Epithelial cell of prostate (primary cell): ENCODE data around the gene PCNX3.

ENCODE experiments used
- DNase-seq: peaks from one replicate; pipeline ENCODE4 v3.0.0-alpha.2; 2011; ENCODE audit warnings: low read depth, low spot score
- H3K27ac ChIP-seq: fragments of 450-650 bp; 2 replicates; pipeline ENCODE4 v1.5.1; 2017; ENCODE audit warnings: mild to moderate bottlenecking

The PCNX3 gene

DNA sequence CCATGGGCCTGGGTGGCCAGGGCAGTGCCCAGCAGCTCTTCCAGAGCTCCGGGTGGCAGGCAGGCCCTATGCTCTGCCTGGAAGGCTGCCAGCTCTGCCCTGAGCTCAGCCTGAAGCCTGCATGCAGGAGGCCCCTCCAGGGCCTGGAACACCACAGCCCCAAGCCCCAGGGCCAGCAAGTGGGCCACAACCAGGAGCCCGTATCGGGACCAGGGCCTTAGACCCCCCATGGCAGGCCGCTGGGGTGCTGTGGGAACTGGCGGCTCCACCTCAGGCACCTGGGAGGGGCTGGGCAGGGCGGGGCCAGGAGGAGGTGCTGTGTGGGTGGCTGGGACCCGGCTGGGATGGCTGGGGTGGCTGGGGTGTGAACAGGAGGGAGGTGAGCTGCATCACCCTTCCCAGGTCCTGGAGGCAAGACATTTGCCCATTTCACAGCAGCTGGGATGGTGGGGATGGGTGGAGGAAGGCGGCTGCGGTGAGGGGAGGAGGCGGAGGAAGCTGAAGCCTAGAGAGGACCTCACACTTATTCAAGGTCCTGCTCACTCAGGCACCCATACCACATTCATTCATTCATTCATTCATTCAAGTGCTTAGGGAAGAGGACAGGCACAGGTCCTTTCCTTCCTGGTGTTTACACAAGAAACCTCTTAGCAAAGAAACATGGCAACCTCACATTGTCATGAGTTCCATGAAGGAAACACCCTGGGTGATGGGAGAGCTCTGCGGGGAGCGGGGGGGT is 19.9 kb upstream of the PCNX3 start, which contains the start of gene KCNK7:
TSS of gene KCNK7 (minus strand) at position 258 of the 739 bp plus-strand sequence. CDS start at position 230, 28 bp downstream.
- no peak within 1 kb of the TSS for H3K27ac ChIP-seq

GRCh38 chr11:65596520-65596919 is 19.1 kb upstream of the PCNX3 start:
- DNase-seq: no peak
- H3K27ac ChIP-seq: no peak overlapping the region

More for the DNA sequence above, 19.9 kb upstream of the PCNX3 start, which contains the start of gene KCNK7:
- no peak for DNase-seq

GRCh38 chr11:65598258-65598699 is 17.3 kb upstream of the PCNX3 start:
- no peak overlapping the region for H3K27ac ChIP-seq
- DNase-seq: no peak

DNA sequence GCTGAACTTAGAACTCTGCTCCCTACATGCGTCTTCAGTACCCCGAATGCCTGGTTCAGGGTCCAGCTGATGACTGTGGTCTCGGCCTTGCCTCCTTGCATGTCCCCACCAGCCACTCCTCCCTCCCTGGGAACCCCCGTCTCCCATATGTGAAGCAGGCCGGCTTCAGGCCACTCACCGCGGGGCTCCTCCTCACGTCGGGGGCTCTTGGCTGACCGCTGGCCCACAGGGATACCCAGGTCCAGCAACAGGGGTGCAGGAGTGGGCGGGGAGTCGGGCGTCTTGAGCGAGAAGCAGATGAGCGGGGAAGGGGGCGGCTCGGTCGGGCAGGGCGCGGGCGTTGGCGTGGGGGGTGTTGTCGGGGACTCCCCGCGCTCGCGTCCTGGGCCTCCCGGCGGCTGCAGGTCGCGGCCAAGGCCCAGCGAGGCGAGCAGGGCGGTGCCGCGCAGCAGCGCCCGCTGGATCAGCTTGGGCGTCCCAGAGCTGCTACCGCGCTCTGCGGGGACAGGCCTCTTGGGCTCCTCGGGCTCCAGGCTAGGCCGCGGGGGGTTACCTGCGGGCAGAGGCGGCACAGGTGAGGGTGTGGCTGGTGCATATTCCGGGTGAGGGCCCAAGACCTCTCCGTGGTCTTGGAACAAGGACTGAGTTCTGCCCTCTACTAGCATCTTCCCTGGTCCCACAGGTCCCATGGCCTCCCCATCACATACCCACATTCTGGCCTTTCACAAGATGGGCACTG is 16.2 kb upstream of the PCNX3 start:
- H3K27ac ChIP-seq: no peak overlapping the region
- no peak for DNase-seq

DNA sequence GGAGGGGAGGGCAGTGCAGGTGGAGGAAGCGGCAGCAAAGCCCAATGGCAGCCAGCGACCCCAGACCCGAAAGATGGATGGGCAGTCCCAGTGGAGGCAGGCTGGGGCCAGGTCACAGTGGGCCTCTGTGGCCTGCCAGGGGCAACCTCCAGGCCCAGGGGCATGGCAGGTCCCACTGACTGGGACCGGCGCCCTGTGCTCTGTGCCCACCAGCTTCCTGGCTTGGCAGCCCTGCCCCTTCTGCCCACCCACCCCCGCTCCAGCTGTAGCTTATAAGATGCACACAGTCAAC is 15.7 kb upstream of the PCNX3 start:
- DNase-seq: no peak
- no peak overlapping the region for H3K27ac ChIP-seq

GRCh38 chr11:65604258-65604657 is 11.3 kb upstream of the PCNX3 start:
- H3K27ac ChIP-seq: no peak overlapping the region
- no peak for DNase-seq

GRCh38 chr11:65606876-65607613 is 8.5 kb upstream of the PCNX3 start:
- H3K27ac ChIP-seq: no peak overlapping the region
- DNase-seq: no peak

GRCh38 chr11:65607614-65608426 is 7.8 kb upstream of the PCNX3 start:
- no peak overlapping the region for H3K27ac ChIP-seq
- DNase-seq: no peak

- no peak for DNase-seq
- no peak overlapping the region for H3K27ac ChIP-seq
These were observed 6.3 kb upstream of the PCNX3 start for GRCh38 chr11:65609229-65609628.

DNA sequence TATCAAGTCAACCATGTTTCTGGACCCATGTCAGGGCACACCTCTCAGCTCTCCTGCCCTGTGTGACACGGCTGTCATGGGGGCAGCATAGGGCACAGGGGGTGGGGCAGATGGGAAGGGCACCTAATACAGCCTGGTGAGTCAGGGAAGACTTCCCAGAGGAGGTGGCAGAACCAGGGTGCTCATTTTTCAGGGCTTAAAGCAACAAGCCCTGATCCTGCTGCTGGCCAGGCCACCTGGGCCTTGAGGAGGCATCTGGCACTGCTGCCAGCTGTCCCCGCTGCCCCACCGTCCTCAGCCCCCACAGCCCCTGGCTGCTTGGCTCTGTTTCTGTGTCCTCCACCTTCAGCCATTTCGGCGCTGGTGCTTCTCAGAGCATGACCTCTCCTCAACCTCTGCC is 5.9 kb upstream of the PCNX3 start:
- H3K27ac ChIP-seq: no peak overlapping the region
- no peak for DNase-seq

- no peak overlapping the region for H3K27ac ChIP-seq
- no peak for DNase-seq
These were observed 5.2 kb upstream of the PCNX3 start for GRCh38 chr11:65610404-65610803.

DNA sequence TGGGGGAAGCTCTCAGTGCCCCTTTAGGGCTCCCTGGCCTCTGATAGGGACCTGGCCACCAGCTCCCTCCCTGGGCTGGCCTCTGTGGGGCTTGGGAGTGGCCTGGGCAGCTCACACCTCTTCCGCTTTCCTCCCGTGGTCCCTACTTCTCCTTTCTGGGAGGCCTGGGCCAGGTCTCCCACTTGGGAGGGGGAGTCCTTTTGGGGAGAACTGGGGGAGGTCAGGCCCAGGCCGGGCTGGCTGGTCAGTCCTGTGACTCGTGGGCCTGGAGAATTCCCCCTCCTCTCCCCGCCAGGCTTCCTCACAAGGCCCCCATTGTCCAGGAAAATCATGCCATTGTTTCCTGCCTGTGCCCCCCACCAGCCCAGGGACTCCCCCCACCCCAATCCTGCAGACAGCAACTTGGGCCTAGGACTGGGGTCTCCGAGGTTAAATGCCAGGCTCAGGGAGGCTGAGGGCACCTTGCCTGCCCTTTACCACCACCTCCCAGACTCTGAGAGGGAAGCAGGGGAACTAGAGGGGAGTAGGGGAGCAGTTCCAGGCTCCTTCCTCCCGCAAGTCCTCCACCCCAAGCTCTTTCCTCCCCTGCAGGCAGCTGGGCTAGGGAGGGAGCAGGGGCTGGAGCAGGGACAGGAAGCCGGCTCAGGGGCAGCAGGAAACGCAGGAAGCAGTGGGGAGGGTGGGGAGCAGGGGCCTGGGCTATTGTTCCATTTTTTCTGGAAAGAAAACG is 4.4 kb upstream of the PCNX3 start:
- no peak for DNase-seq
- no peak overlapping the region for H3K27ac ChIP-seq

DNA sequence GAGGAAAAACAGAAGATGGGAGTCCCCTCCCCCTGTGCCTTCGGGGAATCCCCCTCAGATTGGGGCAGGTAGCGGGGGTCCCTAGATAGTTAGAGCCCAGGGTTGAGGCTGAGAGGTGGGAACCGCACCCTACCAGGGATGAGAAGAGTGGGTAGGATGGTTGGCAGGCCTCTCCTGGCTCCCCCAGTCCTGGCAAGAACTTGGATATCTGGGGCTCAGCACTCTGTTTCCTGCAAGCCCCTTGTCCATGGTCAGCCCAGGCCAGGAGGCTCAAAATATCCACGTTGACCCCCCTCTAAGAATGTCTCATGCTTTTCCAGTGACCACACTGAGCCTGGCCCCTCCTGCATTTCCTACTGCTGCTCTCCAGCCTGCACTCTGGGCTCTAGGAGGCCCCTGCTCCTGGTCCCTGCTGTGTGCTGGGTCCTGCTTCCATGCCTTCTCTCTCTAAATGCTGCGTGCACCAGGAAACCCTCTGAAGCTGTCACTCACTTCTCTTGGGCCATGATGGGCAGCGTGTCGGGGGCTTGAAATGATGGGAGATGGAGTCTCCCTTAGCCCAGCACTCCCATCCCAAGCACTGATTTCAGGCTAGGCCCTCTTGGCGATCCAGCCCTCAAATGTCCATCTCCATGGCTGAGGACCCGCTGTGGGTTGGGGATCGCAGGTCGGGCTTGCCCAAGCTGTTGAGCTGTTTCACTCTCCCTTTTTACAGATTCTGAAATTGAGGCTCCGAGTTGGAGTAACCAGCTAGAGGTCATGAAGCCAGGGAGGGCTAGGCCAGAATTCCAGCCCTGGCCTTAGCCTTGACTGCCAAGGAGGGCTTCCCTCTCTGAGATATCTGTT is 3.6 kb upstream of the PCNX3 start:
- DNase-seq: no peak
- no peak overlapping the region for H3K27ac ChIP-seq

- no peak for DNase-seq
- H3K27ac ChIP-seq: no peak overlapping the region
These were observed 2.9 kb upstream of the PCNX3 start for GRCh38 chr11:65612691-65613090.

GRCh38 chr11:65613091-65613928 is 2.3 kb upstream of the PCNX3 start:
- no peak for DNase-seq

GRCh38 chr11:65615950-65616574 is 486 bp downstream of the PCNX3 start:
- DNase-seq: no peak

More at GRCh38 chr11:65613091-65613928, 2.3 kb upstream of the PCNX3 start:
- H3K27ac ChIP-seq: peak overlapping the region; percentile 93

GRCh38 chr11:65616575-65617001 is 1.0 kb downstream of the PCNX3 start:
- no peak for DNase-seq
- H3K27ac ChIP-seq: peak overlapping the region; percentile 93

More at GRCh38 chr11:65615950-65616574, 486 bp downstream of the PCNX3 start:
- peak overlapping the region; percentile 93 for H3K27ac ChIP-seq
